Measurements from ENCODE around the gene KBTBD13.

The KBTBD13 gene

GRCh38 chr15:65060641-65061397 is 15.7 kb upstream of the KBTBD13 start:
- Histone ChIP-seq H3K4ac (ENCODE audit: low read depth in 1 of 2, low read length in 2 of 2) (no peak overlapping the region), H3K18ac (ENCODE audit: low read depth in 1 of 2, low read length in 2 of 2) (no peak overlapping the region), H3K4me2 (ENCODE audit: low read length, poor library complexity, severe bottlenecking) (no peak overlapping the region), H3K79me1 (replicated peaks; ENCODE audit: low read length, poor library complexity, severe bottlenecking) (no peaks in the 10 kb centered on the region), H4K91ac (ENCODE audit: low read length) (no peak overlapping the region), H3K14ac (ENCODE audit: low read length in 2 of 2) (no peak overlapping the region), H3K9me3 (ENCODE audit: control insufficient read depth, low read length) (peaks cover 7% of the 10 kb centered on the region), H2BK120ac (ENCODE audit: low read depth, low read length) (no peak overlapping the region), H2AFZ (ENCODE audit: low read depth, low read length) (no peak overlapping the region), H3K36me3 (ENCODE audit: control insufficient read depth in 1 of 2, insufficient read depth in 2 of 2, low read depth in 1 of 2, low read length in 2 of 2) (no peaks in the 10 kb centered on the region), H3K27ac (ENCODE audit: low read length, poor library complexity, severe bottlenecking) (no peak overlapping the region), H4K8ac (ENCODE audit: low read length) (peak overlapping the region; percentile 38), H3K4me1 (ENCODE audit: control insufficient read depth, insufficient read depth, low read depth, low read length) (peaks cover 18% of the 10 kb centered on the region), H2BK15ac (ENCODE audit: low read depth, poor library complexity, severe bottlenecking) (no peak overlapping the region), H2BK5ac (ENCODE audit: low read depth, low read length, poor library complexity, severe bottlenecking) (no peak overlapping the region), H2BK12ac (ENCODE audit: low read length in 2 of 2) (no peak overlapping the region), H3K23ac (ENCODE audit: low read length in 2 of 2) (no peak overlapping the region), H3K27me3 (ENCODE audit: control insufficient read depth in 1 of 2, insufficient read depth in 1 of 2, low read length in 2 of 2) (peaks cover 56 to 84% of the 10 kb centered on the region in 2 experiments), H3K9ac (ENCODE audit: low read length) (no peak overlapping the region), H2AK5ac (ENCODE audit: low read length, severe bottlenecking) (no peak overlapping the region), H3K4me3 (ENCODE audit: insufficient read depth in 1 of 2, low read depth in 1 of 2, low read length in 2 of 2) (no peak overlapping the region)
- no peak for DNase-seq
- WGBS, result 87% methylated on average over 6 of the region's 6 CpGs

- Histone ChIP-seq H3K9ac (ENCODE audit: low read length) (no peak overlapping the region), H2BK5ac (ENCODE audit: low read depth, low read length, poor library complexity, severe bottlenecking) (no peak overlapping the region), H3K27ac (ENCODE audit: low read length, poor library complexity, severe bottlenecking) (no peak overlapping the region), H3K4me1 (ENCODE audit: control insufficient read depth, insufficient read depth, low read depth, low read length) (peaks cover 10% of the 10 kb centered on the region), H2BK12ac (ENCODE audit: low read length in 2 of 2) (no peak overlapping the region), H4K91ac (ENCODE audit: low read length) (no peak overlapping the region), H3K14ac (ENCODE audit: low read length in 2 of 2) (no peak overlapping the region), H3K4me3 (ENCODE audit: insufficient read depth in 1 of 2, low read depth in 1 of 2, low read length in 2 of 2) (no peak overlapping the region), H2BK15ac (ENCODE audit: low read depth, poor library complexity, severe bottlenecking) (no peak overlapping the region), H3K23ac (ENCODE audit: low read length in 2 of 2) (no peak overlapping the region), H4K8ac (ENCODE audit: low read length) (no peak overlapping the region), H3K79me1 (replicated peaks; ENCODE audit: low read length, poor library complexity, severe bottlenecking) (no peaks in the 10 kb centered on the region), H3K27me3 (ENCODE audit: control insufficient read depth in 1 of 2, insufficient read depth in 1 of 2, low read length in 2 of 2) (peaks cover 66 to 88% of the 10 kb centered on the region in 2 experiments), H3K4ac (ENCODE audit: low read depth in 1 of 2, low read length in 2 of 2) (no peak overlapping the region), H2AK5ac (ENCODE audit: low read length, severe bottlenecking) (no peak overlapping the region), H3K36me3 (ENCODE audit: control insufficient read depth in 1 of 2, insufficient read depth in 2 of 2, low read depth in 1 of 2, low read length in 2 of 2) (no peaks in the 10 kb centered on the region), H3K9me3 (ENCODE audit: control insufficient read depth, low read length) (peaks cover 7% of the 10 kb centered on the region), H2AFZ (ENCODE audit: low read depth, low read length) (no peak overlapping the region), H3K4me2 (ENCODE audit: low read length, poor library complexity, severe bottlenecking) (no peak overlapping the region), H2BK120ac (ENCODE audit: low read depth, low read length) (no peak overlapping the region), H3K18ac (ENCODE audit: low read depth in 1 of 2, low read length in 2 of 2) (no peak overlapping the region)
- DNase-seq, result no peak
- 88% methylated on average over 5 of the region's 5 CpGs for WGBS
These were observed 14.5 kb upstream of the KBTBD13 start for GRCh38 chr15:65062061-65062460.

- Histone ChIP-seq H4K8ac (ENCODE audit: low read length) (no peak overlapping the region), H3K27ac (ENCODE audit: low read length, poor library complexity, severe bottlenecking) (no peak overlapping the region), H2BK5ac (ENCODE audit: low read depth, low read length, poor library complexity, severe bottlenecking) (no peak overlapping the region), H3K9me3 (ENCODE audit: control insufficient read depth, low read length) (peaks cover 7% of the 10 kb centered on the region), H3K4ac (ENCODE audit: low read depth in 1 of 2, low read length in 2 of 2) (no peak overlapping the region), H3K14ac (ENCODE audit: low read length in 2 of 2) (no peak overlapping the region), H3K36me3 (ENCODE audit: control insufficient read depth in 1 of 2, insufficient read depth in 2 of 2, low read depth in 1 of 2, low read length in 2 of 2) (no peaks in the 10 kb centered on the region), H2BK12ac (ENCODE audit: low read length in 2 of 2) (no peak overlapping the region), H3K27me3 (ENCODE audit: control insufficient read depth in 1 of 2, insufficient read depth in 1 of 2, low read length in 2 of 2) (peaks cover 72 to 89% of the 10 kb centered on the region in 2 experiments), H3K4me3 (ENCODE audit: insufficient read depth in 1 of 2, low read depth in 1 of 2, low read length in 2 of 2) (no peak overlapping the region), H4K91ac (ENCODE audit: low read length) (no peak overlapping the region), H3K18ac (ENCODE audit: low read depth in 1 of 2, low read length in 2 of 2) (no peak overlapping the region), H3K23ac (ENCODE audit: low read length in 2 of 2) (no peak overlapping the region), H2AK5ac (ENCODE audit: low read length, severe bottlenecking) (no peak overlapping the region), H2BK120ac (ENCODE audit: low read depth, low read length) (no peak overlapping the region), H3K4me1 (ENCODE audit: control insufficient read depth, insufficient read depth, low read depth, low read length) (peaks cover 6% of the 10 kb centered on the region), H2BK15ac (ENCODE audit: low read depth, poor library complexity, severe bottlenecking) (no peak overlapping the region), H3K79me1 (replicated peaks; ENCODE audit: low read length, poor library complexity, severe bottlenecking) (no peaks in the 10 kb centered on the region), H3K9ac (ENCODE audit: low read length) (no peak overlapping the region), H2AFZ (ENCODE audit: low read depth, low read length) (no peak overlapping the region), H3K4me2 (ENCODE audit: low read length, poor library complexity, severe bottlenecking) (no peak overlapping the region)
- DNase-seq, result no peak
- WGBS, result 82% methylated on average over 3 of the region's 5 CpGs
These were observed 13.8 kb upstream of the KBTBD13 start for GRCh38 chr15:65062726-65063125.

GRCh38 chr15:65066001-65066634 is 10.4 kb upstream of the KBTBD13 start:
- peaks cover 10% of the 10 kb centered on the region for H3K4me1 ChIP-seq (ENCODE audit: control insufficient read depth, insufficient read depth, low read depth, low read length)
- no peak overlapping the region for H2BK15ac ChIP-seq (ENCODE audit: low read depth, poor library complexity, severe bottlenecking)
- H3K27ac ChIP-seq (ENCODE audit: low read length, poor library complexity, severe bottlenecking), result no peak overlapping the region
- H3K14ac ChIP-seq (ENCODE audit: low read length in 2 of 2), result no peak overlapping the region
- H3K79me1 ChIP-seq (replicated peaks; ENCODE audit: low read length, poor library complexity, severe bottlenecking), result no peaks in the 10 kb centered on the region
- H3K27me3 ChIP-seq (ENCODE audit: control insufficient read depth in 1 of 2, insufficient read depth in 1 of 2, low read length in 2 of 2), result peaks cover 56 to 70% of the 10 kb centered on the region in 2 experiments
- DNase-seq, result no peak
- H3K9me3 ChIP-seq (ENCODE audit: control insufficient read depth, low read length), result no peaks in the 10 kb centered on the region
- no peak overlapping the region for H3K4me2 ChIP-seq (ENCODE audit: low read length, poor library complexity, severe bottlenecking)
- no peak overlapping the region for H2AK5ac ChIP-seq (ENCODE audit: low read length, severe bottlenecking)
- H4K8ac ChIP-seq (ENCODE audit: low read length), result no peak overlapping the region
- H2BK5ac ChIP-seq (ENCODE audit: low read depth, low read length, poor library complexity, severe bottlenecking), result no peak overlapping the region
- peak overlapping the region in 1 of 2 experiments; percentile 58 for H3K4me3 ChIP-seq (ENCODE audit: insufficient read depth in 1 of 2, low read depth in 1 of 2, low read length in 2 of 2)
- no peak overlapping the region for H3K23ac ChIP-seq (ENCODE audit: low read length in 2 of 2)
- H2AFZ ChIP-seq (ENCODE audit: low read depth, low read length), result no peak overlapping the region
- H2BK12ac ChIP-seq (ENCODE audit: low read length in 2 of 2), result no peak overlapping the region
- no peak overlapping the region for H3K18ac ChIP-seq (ENCODE audit: low read depth in 1 of 2, low read length in 2 of 2)
- no peaks in the 10 kb centered on the region for H3K36me3 ChIP-seq (ENCODE audit: control insufficient read depth in 1 of 2, insufficient read depth in 2 of 2, low read depth in 1 of 2, low read length in 2 of 2)
- no peak overlapping the region for H2BK120ac ChIP-seq (ENCODE audit: low read depth, low read length)
- no peak overlapping the region for H3K9ac ChIP-seq (ENCODE audit: low read length)
- H4K91ac ChIP-seq (ENCODE audit: low read length), result no peak overlapping the region
- 66% methylated on average over 2 of the region's 3 CpGs for WGBS
- no peak overlapping the region for H3K4ac ChIP-seq (ENCODE audit: low read depth in 1 of 2, low read length in 2 of 2)
